ENCODE data around the gene SPSB4.

DNA sequence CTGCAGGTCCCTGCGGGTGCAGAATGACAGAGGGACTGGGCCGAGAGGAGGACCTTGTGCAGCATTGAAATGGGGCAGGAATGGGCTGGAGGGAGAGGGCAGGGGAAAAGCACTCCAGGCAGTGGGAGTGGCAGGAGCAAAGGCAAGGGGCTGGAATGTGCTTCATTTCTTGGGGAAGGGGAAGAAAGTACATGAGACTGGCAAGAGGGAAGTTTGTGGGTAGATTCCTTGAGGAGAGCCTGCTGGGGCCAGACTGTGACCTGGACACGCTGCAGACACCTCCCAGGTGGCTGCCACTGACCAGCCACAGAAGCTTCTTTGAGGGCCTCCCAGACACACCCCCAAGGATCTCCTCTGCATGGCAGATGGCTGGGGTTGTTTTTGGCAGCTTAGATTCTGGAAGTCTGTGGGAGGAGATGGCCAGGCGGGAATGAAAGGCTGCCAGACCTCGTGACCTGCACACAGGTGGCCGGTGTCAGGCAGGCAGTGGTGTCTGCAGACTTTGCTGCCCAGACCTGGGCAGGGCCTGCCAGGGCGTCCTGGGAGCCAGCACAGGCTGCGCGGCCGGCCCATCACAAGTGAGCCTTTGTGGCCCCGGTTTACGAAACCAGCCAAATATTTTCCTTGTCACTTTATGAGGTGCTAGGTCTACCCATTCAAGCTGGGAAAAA is 53.1 kb downstream of the SPSB4 start:
- TF ChIP-seq, protein P1, sequence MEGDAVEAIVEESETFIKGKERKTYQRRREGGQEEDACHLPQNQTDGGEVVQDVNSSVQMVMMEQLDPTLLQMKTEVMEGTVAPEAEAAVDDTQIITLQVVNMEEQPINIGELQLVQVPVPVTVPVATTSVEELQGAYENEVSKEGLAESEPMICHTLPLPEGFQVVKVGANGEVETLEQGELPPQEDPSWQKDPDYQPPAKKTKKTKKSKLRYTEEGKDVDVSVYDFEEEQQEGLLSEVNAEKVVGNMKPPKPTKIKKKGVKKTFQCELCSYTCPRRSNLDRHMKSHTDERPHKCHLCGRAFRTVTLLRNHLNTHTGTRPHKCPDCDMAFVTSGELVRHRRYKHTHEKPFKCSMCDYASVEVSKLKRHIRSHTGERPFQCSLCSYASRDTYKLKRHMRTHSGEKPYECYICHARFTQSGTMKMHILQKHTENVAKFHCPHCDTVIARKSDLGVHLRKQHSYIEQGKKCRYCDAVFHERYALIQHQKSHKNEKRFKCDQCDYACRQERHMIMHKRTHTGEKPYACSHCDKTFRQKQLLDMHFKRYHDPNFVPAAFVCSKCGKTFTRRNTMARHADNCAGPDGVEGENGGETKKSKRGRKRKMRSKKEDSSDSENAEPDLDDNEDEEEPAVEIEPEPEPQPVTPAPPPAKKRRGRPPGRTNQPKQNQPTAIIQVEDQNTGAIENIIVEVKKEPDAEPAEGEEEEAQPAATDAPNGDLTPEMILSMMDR (IDR thresholded peaks at IDR 0.05) = no peak
- TF ChIP-seq EZH2 (IDR thresholded peaks at IDR 0.05; ENCODE audit: borderline replicate concordance, insufficient read depth, low read depth, low read length, poor library complexity, severe bottlenecking) = no peak
